Stromal cell of bone marrow (primary cell): ENCODE data around the gene CRB2.

Experiments used
- DNase-seq: peaks from one replicate; pipeline ENCODE4 v3.0.0-alpha.2; 2012; ENCODE audit warnings: low read depth

Gene CRB2

GRCh38 chr9:123355761-123356431 is at the start of gene CRB2:
Gene CRB2 (plus strand): TSS chr9:123356197. CDS start chr9:123356261, 64 bp downstream.
- DNase-seq = no peak

- DNase-seq = no peak
These were observed 46.4 kb upstream of the CRB2 start for GRCh38 chr9:123309611-123310010.

DNA sequence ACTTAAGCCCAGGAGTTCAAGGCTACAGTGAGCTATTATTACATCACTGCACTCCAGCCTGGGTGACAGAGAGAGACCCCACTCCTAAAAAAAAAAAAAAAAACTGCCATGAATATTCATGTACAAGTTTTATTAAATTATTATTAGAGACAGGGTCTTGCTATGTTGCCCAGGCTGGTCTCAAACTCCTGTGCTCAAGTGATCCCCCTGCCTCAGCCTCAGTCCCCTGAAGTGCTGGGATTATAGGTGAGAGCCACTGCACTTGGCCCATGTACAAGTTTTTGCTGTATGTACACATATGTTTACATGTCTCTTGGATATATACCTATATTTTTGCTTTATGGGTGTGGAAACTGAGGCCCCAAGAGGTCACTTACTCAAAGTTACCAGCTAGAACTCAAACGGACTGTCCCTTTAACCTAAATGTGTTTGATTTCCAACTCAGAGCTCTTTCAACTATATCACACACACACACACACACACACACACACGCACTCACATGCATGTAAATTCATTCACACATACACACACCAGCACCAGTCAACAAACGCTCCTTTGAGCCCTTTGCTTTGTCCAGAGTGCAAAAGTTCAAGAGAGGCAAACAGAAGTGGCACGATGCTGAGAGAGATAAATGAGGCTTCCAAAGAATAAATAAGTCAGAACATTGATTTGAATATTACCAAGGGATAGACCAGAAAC is 45.3 kb upstream of the CRB2 start:
- DNase-seq = no peak

- DNase-seq = no peak
These were observed 44.7 kb upstream of the CRB2 start for GRCh38 chr9:123311250-123311752.

DNA sequence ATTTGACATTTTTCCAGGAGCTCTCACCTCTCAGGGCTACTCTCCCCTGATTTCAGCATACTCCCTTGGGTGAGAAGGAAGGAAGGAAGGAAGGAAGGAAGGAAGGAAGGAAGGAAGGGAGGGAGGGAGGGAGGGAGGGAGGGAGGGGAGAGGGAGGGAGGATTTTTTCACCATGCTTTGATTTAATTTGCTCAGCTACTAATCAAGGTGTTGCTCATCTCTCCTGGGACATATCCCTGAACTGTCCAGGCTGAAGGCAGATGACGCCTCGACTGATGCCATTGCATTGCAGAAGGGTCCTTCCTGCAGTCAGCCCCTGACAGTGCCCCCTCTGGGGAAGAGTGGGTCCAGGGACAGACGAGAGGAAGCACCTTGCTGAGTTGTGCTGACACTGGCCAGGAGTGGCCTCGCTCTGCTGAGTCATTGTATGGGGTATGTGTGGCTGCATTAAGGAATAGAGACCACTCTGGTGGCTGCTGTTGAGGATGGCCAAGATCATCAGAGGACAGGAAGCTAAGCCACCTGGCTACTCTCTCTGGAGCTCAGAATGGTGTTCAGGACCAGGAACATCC is 43.6 kb upstream of the CRB2 start:
- no peak for DNase-seq

GRCh38 chr9:123314617-123315016 is 41.4 kb upstream of the CRB2 start:
- no peak for DNase-seq

DNA sequence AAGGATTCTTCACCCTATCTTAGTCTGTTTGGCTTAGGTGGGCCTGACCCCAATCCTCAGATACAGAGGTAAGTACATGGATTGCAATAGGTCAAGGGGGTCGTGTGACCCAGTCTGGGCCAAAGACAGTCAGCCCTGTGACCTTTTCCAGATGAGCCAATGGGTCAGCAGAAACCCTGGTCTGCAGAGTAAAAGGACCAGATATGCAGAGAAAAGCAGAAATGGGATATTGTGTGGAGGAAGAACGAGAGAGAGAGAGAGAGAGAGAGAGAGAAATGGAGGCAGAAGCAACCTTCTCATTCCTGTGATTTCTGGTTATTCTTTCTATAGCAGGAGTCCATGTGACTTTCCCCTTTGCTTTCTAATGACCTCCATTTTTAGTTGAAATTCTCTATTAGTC is 40.4 kb upstream of the CRB2 start:
- DNase-seq = no peak

DNA sequence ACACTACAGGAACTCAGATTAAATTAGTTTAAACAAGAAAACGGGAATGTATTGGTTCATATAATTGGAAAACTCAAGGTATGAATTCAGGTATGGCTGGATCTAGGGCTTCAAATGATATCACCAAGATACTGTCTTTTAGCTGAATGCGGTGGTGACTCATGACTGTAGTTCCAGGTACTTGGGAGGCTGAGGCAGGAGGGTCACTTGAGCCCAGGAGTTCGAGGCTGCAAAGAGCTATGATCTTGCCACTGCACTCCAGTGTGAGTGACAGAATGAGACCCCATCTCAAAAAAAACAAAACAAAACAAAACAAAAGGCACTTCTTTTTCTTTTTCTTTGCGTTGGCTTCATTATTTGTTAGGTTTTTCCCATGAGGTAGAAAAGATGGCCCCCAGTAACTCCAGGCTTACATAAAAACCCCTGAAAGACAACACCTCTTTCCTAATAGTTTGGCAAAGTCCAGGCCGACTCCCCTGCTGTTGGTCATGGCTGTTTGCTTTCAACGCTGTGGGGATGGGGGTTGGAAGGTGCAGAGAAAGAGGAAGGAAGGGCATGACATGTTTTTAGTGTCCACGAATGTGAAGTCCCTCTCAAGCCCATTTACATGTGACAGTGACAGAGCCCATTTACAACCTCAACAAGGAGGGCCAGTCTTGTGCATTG is 39.8 kb upstream of the CRB2 start:
- no peak for DNase-seq

DNA sequence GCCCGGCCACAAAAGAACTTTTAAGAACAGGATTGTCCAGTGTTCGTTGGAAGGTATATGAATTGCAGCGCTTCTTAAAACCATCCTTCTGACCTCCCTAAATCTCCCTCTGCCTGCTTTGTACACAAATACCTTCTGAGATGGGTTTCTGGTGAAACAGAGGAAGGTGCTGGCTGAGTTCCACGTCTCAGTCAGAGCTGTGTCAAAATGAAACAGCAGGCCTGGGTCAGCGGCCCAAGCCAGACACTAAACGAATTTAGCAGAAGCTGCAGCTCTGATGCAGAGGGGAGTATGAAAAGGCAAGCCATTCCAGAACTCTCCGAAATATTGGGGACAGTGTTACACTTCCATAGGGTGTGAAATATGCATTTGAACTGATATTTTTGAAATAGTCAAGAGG is 37.8 kb upstream of the CRB2 start:
- no peak for DNase-seq

DNA sequence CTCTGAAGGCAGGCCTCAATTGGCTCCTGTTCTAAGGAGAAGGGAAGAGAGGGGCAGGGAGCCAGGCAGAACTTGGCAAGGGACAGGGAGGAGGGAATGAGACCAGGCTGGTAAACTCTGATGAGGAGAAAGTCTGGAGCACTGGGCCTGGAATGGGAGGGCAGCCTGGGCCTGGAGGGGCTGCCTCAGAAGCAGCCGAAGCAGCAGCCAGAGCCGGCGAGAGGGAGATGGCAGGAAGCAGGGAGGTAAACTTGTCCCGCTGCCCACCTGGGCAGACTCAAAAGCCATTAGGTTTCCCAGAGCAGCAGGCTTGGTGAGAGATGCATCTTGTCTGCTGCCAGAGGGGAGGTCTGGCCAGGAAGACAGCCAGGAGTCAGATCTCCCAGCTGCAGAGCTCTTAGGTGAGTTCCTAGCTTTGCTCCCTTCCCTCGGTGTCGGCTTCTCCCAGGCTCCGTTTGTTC is 37.0 kb upstream of the CRB2 start:
- DNase-seq = no peak

DNA sequence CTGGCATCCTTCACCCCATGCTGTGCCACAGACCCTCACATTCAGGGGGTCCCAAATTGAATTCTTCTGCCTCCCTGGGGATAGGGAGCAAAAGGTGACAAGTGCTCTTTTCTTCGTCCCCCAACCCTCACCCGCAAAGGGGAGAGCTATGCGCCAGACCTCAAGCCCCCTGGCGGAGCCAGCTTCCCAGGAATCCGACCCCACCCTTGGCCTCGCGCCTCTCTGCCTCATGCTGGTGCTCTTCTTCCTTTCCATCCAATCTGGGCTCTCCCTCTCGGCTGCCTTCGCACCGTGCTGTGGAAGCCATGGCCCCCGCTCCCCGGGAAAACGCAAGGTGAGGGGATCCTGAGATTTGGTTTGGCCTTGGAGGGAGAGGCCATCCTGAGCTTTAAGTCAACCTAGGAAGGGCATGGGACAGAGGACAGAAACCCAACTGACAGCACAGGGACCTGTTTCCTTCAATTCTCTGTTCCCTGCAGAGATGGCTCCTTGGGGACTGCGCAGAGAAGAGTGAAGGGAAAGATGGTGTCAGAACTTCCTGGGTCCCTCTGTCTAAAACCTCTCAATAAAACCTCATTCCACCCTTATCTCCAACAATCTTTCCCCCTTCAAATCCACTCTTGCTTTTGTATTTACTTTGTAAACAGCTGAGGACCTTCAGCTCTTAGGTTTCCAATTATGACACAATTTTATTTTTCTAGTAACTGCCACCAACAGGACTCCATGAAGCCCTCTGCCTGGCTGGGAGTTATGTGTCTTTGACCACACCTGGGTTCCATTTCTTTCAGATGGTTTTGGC is 36.3 kb upstream of the CRB2 start:
- no peak for DNase-seq

DNA sequence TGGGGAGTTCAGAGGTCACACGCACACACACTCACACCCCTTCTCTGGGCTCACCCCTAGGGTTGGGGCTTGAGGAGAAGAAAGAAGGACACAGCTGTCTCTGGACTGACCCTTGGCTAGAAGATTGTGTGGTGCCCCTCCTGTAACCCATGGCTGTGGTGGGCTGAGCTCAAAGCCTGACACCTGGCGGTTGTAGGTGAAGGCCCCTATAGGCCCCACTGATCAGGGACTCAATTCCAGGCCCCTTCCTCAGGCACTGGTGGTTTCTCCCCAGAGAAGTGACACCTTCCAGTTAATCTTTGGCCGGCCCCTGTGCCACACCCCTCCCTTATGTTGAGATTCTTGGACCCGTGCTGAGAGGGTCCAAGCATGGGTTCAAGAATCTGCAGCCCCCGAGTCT is 35.2 kb upstream of the CRB2 start:
- no peak for DNase-seq

DNA sequence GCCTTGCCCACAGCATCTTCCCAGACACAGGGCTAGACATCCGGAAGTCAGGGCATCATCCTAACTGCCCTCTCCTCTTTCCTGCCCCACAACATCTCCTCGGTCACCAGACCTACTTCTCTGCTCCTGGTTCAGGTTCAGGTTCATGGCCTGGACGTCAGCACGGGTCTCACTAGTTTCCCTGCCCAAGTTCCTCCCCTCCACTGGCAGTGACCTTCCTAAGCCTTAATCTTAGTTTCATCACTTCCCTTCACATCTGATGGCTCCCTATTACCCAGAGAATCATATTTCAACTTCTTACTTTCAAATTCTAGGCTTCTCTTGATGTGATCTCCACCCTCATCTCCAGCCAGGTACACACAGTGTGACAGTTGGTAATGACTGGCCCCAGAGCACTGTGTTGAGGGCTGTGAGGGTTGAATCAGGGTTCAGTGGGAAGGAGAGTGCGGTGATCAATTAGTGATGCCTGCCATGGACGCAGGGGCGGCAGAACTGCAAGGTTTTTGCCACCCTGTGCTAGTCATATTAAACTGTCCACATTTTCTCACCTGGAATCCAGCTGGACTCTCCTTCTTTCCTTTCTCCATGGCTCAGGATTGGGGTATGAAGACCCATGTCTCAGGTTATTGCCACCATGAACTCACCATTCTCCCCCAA is 34.3 kb upstream of the CRB2 start:
- DNase-seq = no peak

GRCh38 chr9:123322273-123323195 is 33.5 kb upstream of the CRB2 start:
- no peak for DNase-seq

GRCh38 chr9:123323196-123324013 is 32.6 kb upstream of the CRB2 start:
- no peak for DNase-seq

DNA sequence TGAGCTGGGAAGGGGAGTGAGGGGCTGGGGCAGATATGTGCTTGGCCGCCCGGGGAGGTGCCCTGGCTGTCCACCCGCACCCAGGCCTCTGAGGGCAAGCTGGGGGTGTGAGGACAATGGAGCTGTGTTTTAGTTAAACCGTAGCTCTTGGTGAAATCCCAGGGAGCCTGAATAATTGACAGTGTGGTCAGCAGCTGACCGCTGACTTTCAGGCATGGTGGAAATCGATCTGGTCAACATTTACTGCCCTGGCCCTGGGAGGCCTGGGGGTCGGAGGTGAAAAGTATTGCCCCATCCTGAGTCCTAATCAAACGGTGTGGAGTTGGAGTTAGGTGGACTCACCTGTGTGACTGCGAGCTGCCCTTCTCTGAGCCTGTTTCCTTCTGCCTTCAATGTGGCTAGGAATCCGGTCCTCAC is 31.2 kb upstream of the CRB2 start:
- DNase-seq = no peak

- DNase-seq = no peak
These were observed 29.8 kb upstream of the CRB2 start for GRCh38 chr9:123326187-123326586.

DNA sequence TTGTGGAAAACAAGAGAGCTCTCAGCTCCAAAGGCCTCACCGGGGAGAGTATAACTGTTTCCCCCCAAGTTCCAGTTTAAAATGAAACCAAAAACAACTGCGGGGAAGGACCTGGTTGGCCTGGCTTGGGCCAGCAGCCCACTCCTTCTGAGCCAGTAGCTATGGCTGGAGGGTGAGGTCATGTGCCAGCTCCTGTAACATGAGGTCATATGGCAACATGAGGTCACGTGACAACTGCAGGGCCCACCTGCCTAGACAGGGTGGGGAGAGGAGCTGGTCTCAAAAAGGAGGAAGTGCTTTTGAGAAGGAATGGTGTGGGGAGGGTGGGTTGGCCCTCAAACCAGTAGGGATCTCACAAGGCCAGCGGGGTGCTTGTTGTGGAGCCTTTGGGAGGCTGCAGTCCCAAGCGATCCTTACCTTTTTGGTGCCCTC is 29.3 kb upstream of the CRB2 start:
- no peak for DNase-seq

GRCh38 chr9:123327697-123328100 is 28.3 kb upstream of the CRB2 start:
- DNase-seq = no peak
